ENCODE measurements around the gene TRAM2. TPM values are rescaled to one million over a fixed set of nuclear protein-coding genes. Genes with fewer than 3 reads are reported as not detected.

TRAM2 gene
- total and polyA plus RNA-seq, 10 of the 15 experiments (the other 5 are each of a cell fraction or from before 2014, with no cell fraction given), result 2.5 to 15.0 (median 11.0) TPM

DNA sequence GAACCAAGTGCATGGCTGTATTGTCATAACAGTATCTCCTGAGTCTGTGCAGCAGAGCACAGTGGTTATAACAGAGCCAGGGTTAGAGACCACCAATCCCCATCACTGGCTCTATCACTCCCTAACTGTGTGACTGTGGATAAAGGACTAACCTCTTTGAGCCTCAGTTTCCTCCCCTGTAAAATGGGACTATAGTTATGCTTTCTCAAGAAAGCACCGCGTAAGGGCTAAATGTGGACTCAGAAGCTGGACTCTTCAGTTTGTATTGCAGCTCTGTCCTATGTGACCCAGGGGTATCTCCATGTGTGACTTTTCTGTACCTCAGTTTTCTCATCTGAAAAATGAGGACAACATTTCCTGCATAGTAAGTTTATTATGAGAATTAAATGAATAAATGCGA is 59.9 kb downstream of the TRAM2 start (continued):
- TF ChIP-seq, protein P1, sequence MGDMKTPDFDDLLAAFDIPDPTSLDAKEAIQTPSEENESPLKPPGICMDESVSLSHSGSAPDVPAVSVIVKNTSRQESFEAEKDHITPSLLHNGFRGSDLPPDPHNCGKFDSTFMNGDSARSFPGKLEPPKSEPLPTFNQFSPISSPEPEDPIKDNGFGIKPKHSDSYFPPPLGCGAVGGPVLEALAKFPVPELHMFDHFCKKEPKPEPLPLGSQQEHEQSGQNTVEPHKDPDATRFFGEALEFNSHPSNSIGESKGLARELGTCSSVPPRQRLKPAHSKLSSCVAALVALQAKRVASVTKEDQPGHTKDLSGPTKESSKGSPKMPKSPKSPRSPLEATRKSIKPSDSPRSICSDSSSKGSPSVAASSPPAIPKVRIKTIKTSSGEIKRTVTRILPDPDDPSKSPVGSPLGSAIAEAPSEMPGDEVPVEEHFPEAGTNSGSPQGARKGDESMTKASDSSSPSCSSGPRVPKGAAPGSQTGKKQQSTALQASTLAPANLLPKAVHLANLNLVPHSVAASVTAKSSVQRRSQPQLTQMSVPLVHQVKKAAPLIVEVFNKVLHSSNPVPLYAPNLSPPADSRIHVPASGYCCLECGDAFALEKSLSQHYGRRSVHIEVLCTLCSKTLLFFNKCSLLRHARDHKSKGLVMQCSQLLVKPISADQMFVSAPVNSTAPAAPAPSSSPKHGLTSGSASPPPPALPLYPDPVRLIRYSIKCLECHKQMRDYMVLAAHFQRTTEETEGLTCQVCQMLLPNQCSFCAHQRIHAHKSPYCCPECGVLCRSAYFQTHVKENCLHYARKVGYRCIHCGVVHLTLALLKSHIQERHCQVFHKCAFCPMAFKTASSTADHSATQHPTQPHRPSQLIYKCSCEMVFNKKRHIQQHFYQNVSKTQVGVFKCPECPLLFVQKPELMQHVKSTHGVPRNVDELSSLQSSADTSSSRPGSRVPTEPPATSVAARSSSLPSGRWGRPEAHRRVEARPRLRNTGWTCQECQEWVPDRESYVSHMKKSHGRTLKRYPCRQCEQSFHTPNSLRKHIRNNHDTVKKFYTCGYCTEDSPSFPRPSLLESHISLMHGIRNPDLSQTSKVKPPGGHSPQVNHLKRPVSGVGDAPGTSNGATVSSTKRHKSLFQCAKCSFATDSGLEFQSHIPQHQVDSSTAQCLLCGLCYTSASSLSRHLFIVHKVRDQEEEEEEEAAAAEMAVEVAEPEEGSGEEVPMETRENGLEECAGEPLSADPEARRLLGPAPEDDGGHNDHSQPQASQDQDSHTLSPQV (IDR thresholded peaks at IDR 0.05), result no peak
- no peak for TF ChIP-seq JUND (IDR thresholded peaks at IDR 0.05; ENCODE audit: low read depth, low read length)
- TF ChIP-seq CHD2 (IDR thresholded peaks at IDR 0.05; ENCODE audit: borderline replicate concordance, low read depth, low read length), result no peak
- TF ChIP-seq RFX5 (IDR thresholded peaks at IDR 0.05; ENCODE audit: low read depth, low read length), result no peak
- TF ChIP-seq, protein P2, sequence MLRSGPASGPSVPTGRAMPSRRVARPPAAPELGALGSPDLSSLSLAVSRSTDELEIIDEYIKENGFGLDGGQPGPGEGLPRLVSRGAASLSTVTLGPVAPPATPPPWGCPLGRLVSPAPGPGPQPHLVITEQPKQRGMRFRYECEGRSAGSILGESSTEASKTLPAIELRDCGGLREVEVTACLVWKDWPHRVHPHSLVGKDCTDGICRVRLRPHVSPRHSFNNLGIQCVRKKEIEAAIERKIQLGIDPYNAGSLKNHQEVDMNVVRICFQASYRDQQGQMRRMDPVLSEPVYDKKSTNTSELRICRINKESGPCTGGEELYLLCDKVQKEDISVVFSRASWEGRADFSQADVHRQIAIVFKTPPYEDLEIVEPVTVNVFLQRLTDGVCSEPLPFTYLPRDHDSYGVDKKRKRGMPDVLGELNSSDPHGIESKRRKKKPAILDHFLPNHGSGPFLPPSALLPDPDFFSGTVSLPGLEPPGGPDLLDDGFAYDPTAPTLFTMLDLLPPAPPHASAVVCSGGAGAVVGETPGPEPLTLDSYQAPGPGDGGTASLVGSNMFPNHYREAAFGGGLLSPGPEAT (IDR thresholded peaks at IDR 0.05; ENCODE audit: low read depth), result no peak
- no peak for TF ChIP-seq RUNX3 (IDR thresholded peaks at IDR 0.05; ENCODE audit: low read length)

DNA sequence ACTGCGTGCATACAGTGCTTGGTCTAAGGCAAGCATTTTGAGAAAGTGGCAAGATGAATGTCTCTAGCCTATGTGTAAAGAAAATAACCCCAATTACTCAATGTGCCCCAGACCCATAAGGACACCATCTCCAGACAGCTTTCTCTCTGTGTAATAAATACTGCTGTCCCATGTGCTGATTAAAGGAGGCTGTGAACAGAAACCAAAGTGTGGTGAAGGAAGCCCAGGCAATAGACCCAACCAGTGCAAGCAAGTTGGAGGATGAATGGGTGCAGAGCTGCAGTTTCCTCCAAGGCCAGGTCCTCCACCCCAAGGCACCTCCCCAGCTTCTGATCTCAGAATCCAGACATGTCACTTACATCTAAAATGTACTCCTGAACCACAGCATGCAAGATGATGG is 60.6 kb downstream of the TRAM2 start:
- no peaks in the 10 kb centered on the region for H3K27me3 ChIP-seq (replicated peaks in 1 of 2; ENCODE audit: control insufficient read depth in 2 of 2, insufficient read depth in 2 of 2, low read length in 1 of 2)
- no peaks in the 10 kb centered on the region for H3K9me3 ChIP-seq (replicated peaks; ENCODE audit: control insufficient read depth, insufficient read depth, low read length)
- ATAC-seq, result no peak
- no TSS peak for BruUV-seq (replicated peaks)
- H3K36me3 ChIP-seq (ENCODE audit: control insufficient read depth in 2 of 2, insufficient read depth in 2 of 2, low read length in 1 of 2), result peaks cover 13 to 14% of the 10 kb centered on the region in 2 experiments; a peak in 3 of 4 replicates
- H3K4me1 ChIP-seq (ENCODE audit: control insufficient read depth, insufficient read depth, low read length), result peaks cover 7% of the 10 kb centered on the region
- ChIA-PET RAD21 (ENCODE audit: unreplicated experiment) (no interaction called here), POLR2A (interaction anchor here (1.1 kb wide), 1 partner anchor 17 kb away, joined by 3 read pairs; no protein-coding TSS in a partner anchor), CTCF (interaction anchor here (1.1 kb wide), 1 partner anchor 134 kb away, joined by 3 read pairs; no protein-coding TSS in a partner anchor), SMC1A (ENCODE audit: uncharacterized antibody, unreplicated experiment) (interaction anchor here (1.0 to 2.8 kb wide), 4 partner anchors 8 to 58 kb away, joined by 3 to 13 read pairs (median 4); no protein-coding TSS in a partner anchor)
- in situ Hi-C loops (cut with MboI) (no loop called here), intact Hi-C loops (cut with micrococcal nuclease; ENCODE audit: unreplicated experiment) (no loop called here)
- no peak overlapping the region for H3K27ac ChIP-seq (ENCODE audit: control insufficient read depth, insufficient read depth)
- TF ChIP-seq, protein P3, sequence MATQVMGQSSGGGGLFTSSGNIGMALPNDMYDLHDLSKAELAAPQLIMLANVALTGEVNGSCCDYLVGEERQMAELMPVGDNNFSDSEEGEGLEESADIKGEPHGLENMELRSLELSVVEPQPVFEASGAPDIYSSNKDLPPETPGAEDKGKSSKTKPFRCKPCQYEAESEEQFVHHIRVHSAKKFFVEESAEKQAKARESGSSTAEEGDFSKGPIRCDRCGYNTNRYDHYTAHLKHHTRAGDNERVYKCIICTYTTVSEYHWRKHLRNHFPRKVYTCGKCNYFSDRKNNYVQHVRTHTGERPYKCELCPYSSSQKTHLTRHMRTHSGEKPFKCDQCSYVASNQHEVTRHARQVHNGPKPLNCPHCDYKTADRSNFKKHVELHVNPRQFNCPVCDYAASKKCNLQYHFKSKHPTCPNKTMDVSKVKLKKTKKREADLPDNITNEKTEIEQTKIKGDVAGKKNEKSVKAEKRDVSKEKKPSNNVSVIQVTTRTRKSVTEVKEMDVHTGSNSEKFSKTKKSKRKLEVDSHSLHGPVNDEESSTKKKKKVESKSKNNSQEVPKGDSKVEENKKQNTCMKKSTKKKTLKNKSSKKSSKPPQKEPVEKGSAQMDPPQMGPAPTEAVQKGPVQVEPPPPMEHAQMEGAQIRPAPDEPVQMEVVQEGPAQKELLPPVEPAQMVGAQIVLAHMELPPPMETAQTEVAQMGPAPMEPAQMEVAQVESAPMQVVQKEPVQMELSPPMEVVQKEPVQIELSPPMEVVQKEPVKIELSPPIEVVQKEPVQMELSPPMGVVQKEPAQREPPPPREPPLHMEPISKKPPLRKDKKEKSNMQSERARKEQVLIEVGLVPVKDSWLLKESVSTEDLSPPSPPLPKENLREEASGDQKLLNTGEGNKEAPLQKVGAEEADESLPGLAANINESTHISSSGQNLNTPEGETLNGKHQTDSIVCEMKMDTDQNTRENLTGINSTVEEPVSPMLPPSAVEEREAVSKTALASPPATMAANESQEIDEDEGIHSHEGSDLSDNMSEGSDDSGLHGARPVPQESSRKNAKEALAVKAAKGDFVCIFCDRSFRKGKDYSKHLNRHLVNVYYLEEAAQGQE (IDR thresholded peaks at IDR 0.05; ENCODE audit: low read depth, low read length), result peak; percentile 53; the same call in 1 of the 2 replicates
- no peak for TF ChIP-seq MXI1 (IDR thresholded peaks at IDR 0.05; ENCODE audit: low read depth, low read length)
- no peaks in the 10 kb centered on the region for H3K79me2 ChIP-seq (ENCODE audit: control insufficient read depth, insufficient read depth, low read length)
- H3K9ac ChIP-seq (ENCODE audit: control insufficient read depth, insufficient read depth, low read length), result no peak overlapping the region
- H4K20me1 ChIP-seq (ENCODE audit: control insufficient read depth, insufficient read depth), result no peaks in the 10 kb centered on the region
- no peak for FAIRE-seq
- 46% methylated on average over 1 of the region's 1 CpG for WGBS (ENCODE audit: insufficient coverage, insufficient replicate concordance, low lambda C conversion rate, missing lambda C conversion rate)
- H3K4me2 ChIP-seq (ENCODE audit: control insufficient read depth, insufficient read depth), result no peak overlapping the region
- DNase-seq (ENCODE audit: low read depth, low spot score), result no peak
- no peak overlapping the region for H3K4me3 ChIP-seq
- no peak overlapping the region for H2AFZ ChIP-seq (ENCODE audit: control insufficient read depth, low read depth, low read length)
